ENCODE data around the gene KRTAP9-3.
"Not testable (repeated sequence)": the region's sequence is repeated elsewhere in the genome, so short reads cannot be mapped to it uniquely, and the experiment has no call there.

KRTAP9-3 gene

DNA sequence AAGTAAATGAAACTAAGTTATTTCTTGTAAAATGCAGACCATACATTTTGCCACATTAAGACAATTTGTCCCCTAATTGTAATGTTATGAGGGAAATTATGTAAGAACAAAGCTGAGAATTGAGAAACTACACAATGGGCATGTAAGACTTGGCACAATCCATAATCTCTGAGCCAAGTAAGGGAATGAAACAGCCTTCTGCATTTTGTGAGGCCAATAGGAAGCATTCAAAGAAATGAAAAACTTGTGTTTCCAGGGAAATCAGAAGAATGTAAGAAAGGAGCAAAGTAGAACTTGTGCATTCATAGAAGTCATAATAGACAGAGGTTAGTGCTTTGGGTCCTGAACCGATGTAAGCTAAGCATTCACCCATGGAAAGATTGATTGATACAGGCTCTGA is 19.0 kb downstream of the KRTAP9-3 start:
- DNase-seq (ENCODE audit: low read depth), result no peak

DNA sequence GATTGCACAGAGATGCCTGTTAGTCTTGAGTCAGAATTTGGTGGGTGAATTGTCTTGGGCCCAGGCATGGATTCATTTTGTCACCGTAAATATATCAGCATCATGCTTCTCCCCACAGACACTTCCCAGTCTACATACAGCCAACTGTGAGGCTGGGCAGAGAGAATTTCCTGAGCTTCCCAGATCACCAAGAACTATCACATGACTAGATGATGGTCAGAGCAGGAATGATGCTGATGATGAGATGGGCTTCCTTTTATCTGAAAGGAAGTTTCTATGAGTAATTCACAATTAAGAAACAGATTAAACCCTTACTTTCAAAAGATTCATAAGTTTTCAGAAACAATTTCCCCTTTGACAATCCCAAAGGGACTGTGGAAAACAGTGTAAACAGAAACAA is 22.6 kb downstream of the KRTAP9-3 start:
- DNase-seq (ENCODE audit: low read depth), result no peak

DNA sequence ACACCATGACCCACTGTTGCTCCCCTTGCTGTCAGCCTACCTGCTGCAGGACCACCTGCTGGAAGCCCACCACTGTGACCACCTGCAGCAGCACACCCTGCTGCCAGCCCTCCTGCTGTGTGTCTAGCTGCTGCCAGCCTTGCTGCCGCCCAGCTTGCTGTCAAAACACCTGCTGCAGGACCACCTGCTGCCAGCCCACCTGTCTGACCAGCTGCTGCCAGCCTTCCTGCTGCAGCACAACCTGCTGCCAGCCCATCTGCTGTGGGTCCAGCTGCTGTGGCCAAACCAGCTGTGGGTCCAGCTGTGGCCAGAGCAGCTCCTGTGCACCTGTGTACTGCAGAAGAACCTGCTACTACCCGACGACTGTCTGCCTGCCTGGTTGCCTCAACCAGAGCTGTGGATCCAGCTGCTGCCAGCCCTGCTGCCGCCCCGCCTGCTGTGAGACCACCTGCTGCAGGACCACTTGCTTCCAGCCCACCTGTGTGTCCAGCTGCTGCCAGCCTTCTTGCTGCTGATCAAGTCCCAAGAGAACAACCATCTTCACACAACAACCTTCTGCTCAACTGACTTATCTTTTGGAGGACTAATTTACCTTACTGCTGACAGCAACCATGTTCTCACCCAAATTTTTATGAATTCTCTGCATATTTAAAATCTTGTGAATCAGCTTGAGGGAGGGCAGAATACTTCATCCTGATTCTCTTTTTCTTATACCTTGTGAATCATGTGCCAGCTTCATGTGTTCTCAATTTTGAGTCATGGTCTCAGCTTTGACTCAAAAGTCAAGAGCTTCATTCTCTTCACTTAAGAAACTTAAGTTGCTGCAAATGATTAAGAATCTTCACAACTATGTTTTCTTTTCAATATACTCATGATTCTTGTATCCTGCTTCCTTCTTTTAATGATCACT is 23.4 kb downstream of the KRTAP9-3 start, which contains the start of gene KRTAP9-9:
KRTAP9-9 (plus strand) TSS at position 4 of the 910 bp plus-strand sequence.
- DNase-seq (ENCODE audit: low read depth), result not testable (repeated sequence)

DNA sequence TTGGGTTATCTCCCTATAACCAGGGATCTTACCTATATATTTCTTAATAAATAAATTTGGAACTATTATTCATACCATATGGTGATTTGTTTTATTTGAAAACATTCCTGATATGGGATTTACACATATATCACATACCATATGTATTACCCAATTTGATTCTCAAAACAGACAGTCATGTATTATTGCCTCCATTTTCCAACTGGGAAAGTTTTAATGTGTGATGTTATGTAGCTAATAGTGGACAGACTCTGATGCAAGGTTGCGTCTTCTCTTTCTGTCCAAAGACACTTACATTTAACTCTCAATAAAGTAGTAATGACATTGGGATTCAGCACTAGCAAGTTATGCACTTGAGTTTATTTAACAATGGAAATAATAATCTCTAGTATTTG is 24.0 kb downstream of the KRTAP9-3 start:
- DNase-seq (ENCODE audit: low read depth), result no peak

DNA sequence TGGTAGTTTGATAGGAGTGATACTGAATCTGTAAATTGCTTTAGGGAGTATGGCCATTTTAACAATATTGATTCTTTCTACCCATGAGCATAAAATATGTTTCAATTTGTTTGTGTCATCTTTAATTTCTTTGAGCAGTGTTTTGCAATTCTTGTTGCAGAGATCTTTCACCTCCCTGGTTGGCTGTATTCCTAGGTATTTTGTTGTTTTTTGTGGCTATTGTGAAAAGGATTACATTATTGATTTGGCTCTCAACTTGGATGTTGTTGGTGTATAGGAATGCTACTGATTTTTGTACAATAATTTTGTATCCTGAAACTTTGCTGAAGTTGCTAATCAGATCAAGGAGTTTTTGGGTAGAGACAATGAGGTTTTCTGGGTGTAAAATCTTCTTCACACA is 26.2 kb downstream of the KRTAP9-3 start:
- no peak for DNase-seq (ENCODE audit: low read depth)

DNA sequence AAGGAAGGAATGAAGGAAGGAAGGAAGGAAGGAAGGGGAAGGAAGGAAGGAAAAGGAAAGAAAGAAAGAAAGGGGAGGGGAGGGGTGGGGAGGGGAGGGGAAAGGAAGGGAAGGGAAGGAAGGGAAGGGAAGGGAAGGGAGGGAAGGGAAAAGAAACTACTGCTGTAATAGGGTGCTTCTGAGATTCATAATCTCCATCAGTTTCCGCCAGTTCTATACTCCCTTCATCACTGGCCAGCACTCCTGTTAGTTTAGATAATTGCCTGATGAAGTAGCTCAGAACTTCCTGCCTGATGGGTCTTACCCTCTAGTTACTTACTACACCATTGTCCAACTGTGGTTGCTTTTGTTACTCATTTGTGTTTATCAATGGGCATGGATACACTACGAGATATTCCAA is 31.0 kb downstream of the KRTAP9-3 start:
- DNase-seq (ENCODE audit: low read depth), result no peak

DNA sequence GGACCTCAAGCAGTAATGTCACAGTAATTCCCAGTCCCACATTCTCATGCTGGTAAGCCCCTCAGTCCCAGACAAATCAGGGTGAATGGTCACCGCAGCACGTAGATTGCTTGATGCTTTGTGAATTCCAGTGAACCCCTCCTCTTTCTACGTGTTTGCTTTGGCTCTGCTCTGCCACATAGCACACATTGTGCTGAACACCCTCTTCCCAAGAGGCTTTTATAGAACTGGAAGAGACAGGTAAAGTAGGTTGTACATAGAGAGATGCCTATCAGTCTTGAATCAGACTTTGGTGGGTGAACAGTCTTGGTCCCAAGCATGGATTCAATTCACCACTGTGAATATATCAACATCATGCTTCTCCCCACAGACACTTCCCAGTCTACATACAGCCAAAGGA is 32.4 kb downstream of the KRTAP9-3 start:
- no peak for DNase-seq (ENCODE audit: low read depth)

DNA sequence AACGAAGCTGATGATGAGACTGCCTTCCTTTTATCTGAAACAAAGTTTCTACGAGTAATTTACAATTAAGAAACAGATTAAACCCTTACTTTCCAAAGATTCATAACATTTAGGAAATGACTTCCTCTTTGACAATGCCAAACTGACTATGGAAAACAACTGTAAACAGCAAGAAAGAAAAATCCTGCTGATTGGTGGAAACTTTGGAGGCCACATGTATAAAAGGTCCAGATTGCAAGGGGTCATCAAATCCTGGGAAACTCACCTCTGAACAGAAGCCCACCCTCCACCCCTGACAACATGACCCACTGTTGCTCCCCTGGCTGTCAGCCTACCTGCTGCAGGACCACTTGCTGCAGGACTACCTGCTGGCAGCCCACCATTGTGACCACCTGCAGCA is 32.8 kb downstream of the KRTAP9-3 start, which contains the start of gene KRTAP9-6:
KRTAP9-6 (plus strand) TSS at position 301 of the 400 bp plus-strand sequence; CDS start at position 301, 0 bp downstream.
- DNase-seq (ENCODE audit: low read depth), result no peak

DNA sequence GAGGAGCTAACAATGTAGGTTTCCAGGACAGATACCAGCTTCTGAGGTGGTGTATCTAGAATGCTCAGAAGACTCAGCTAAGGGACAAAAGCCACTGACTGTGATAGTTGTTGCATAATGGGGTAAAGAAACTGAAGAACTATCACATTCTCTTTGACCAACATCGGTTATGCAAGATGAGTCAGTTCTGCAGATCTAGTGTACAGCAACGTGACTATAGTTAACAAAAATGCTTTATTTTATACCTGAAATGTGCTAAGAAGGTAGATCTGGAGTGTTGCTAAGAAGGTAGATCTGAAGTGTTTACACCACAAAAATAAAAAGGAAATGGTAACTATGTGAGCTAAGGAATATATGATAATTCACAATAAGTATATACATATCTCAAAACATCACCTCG is 35.5 kb downstream of the KRTAP9-3 start:
- no peak for DNase-seq (ENCODE audit: low read depth)

DNA sequence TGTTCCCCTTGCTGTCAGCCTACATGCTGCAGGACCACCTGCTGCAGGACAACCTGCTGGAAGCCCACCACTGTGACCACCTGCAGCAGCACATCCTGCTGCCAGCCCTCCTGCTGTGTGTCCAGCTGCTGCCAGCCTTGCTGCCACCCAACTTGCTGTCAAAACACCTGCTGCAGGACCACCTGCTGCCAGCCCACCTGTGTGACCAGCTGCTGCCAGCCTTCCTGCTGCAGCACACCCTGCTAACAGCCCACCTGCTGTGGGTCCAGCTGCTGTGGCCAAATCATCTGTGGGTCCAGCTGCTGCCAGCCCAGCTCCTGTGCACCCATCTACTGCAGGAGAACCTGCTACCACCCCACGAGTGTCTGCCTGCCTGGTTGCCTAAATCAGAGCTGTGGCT is 39.1 kb downstream of the KRTAP9-3 start:
- DNase-seq (ENCODE audit: low read depth), result not testable (repeated sequence)

DNA sequence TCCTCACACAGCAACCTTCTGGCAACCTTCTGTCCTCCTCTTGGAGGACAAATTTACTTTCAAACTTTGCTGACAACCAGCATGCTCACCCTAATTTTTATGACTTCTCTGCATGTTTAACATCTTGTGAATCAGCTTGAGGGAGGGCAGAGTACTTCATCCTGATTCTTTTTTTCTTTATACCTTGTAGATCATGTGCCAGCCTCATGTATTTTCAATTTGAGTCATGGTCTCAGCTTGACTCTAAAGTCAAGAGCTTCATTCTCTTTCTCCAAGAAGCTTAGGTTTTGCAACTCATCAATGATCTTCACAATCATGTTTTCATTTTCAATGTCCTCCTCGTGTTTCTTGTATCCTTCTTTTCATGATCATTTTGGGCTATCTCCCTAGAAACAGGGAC is 39.6 kb downstream of the KRTAP9-3 start:
- DNase-seq (ENCODE audit: low read depth), result no peak

DNA sequence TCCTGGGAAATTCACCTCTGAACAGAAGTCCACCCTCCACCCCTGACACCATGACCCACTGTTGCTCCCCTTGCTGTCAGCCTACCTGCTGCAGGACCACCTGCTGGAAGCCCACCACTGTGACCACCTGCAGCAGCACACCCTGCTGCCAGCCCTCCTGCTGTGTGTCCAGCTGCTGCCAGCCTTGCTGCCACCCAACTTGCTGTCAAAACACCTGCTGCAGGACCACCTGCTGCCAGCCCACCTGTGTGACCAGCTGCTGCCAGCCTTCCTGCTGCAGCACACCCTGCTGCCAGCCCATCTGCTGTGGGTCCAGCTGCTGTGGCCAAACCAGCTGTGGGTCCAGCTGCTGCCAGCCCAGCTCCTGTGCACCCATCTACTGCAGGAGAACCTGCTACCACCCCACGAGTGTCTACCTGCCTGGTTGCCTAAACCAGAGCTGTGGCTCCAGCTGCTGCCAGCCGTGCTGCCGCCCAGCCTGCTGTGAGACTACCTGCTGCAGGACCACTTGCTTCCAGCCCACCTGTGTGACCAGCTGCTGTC is 43.5 kb downstream of the KRTAP9-3 start, which contains the start of gene KRTAP9-7:
KRTAP9-7 (plus strand) TSS at position 51 of the 543 bp plus-strand sequence; CDS start at position 51, 0 bp downstream.
- not testable (repeated sequence) for DNase-seq (ENCODE audit: low read depth)

DNA sequence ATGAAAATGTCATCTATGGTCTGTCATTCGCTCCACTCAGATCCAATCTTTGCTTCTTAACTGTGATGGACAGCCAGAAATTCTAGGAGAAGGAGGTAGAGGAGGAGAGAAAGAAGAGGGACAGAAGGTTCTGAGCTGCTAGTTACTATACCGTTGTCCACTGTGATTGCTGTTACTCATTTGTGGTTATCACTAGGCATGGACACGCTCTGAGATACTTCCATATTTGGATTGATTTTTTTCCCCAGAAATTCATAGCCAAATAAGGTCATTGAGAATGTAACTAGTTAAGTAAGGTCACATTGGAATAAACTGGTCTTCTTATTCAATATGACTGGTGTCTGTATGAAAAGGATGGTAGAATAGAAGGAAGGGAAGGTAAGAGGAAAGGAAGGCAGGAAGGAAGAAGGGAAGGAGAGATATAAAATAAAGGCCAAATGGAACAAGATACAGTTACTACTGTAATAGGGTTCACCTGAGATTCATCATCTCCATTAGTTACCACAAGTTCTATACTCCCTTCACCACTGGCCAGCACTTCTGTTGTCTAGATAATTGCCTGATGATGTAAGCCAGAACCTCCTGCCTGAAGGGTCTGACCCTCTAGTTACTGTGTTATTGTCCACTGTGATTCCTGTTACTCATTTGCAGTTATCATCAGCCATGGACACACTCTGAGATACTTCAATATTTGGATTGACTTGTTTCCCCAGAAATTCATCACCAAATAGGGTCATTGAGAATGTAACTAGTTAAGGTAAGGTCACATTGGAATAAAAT is 46.1 kb downstream of the KRTAP9-3 start:
- DNase-seq (ENCODE audit: low read depth), result no peak
